GM21367 (cell line): Measurements from ENCODE around the gene WDR43.

ENCODE experiments used
- ATAC-seq: cut with Tn5 transposase; IDR thresholded peaks from one replicate; pipeline ENCODE4 v1.9.1; 2021; ENCODE audit not compliant: unreplicated experiment

The WDR43 gene

DNA sequence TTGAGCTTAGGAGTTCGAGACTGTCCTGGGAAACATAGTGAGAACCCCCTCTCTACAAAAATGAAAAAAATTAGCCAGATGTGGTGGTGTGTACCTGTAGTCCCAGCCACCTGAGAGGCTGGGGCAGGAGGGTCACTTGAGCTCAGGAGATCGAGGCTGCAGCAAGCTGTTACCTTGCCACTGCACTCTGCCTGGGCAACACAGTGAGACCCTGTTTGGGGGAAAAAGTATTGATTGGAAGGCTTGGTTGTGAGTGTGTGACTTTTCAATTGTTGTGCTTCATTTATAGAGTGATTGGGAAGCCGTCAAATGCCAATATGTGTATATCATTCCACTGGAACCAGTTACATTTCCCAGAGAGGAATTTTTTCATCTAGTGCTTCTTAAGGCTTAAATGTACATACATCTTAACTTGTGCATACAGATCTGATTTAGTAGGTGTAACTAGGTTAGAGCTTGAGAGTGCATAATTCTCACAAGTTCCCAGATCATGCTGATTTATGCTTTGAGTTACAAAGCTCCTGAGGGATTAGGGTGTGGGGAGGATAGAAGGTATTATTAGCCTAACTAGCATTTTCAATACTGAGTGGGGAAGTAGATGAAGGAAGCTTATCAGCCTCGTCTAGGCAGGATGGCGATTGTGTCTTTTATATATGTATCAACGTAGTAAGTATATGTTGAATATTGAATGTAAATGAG lies 15.3 kb downstream of the WDR43 start:
- ATAC-seq, result no peak

DNA sequence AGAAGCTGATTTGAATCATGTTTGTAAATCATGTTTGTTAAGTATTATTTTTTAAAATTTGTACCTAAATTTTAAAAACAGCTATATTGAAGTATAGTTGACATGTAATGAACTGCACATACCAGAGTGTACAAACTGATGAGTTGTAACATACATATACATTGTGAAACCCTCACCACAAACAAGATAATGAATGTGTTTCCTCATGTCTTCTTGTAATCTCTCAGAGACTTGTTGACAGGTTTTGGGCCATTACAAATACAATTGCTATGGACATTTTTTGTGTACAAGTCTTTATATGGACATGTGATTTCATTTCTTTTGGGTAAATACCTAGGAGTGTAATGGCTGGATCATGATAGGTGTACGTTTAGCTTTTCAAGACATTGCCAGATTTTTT lies 21.5 kb downstream of the WDR43 start:
- no peak for ATAC-seq

DNA sequence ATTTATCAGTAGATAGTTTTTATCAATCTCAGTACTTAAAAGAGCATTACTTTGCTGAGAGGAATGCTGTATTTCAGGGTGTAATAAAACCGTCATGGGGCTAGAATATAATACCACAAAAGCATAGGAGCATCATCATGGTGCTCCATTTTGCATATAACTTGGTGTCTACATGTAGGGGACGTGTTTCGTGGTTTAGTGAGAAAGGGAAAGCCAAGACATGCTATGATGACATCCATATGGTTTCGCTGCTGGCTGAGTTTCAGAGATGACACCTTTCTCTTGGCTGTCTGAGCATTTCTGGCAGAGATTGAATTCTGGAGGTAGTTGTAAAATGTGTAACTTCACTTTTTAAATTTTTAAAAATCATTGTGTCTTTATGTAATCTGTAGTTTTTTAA lies 32.4 kb downstream of the WDR43 start:
- ATAC-seq, result no peak

DNA sequence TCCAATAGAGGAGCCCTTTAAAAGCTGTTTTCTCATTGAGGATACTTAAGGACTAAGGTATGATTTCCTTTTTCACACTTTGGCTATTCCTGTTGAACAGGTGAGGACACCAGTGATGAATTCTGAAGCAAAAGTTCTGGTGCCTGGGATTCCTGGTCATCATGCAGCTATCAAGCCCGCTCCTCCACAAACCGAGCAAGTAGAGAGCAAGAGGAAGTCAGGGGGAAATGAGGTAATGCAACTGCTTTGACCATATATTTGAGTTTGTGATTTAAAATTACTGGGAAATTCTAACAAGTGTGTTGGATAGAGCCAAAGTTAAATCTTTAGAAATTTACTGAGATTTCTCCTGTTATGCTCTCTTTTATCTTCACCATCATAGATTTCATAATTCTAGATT lies 33.0 kb downstream of the WDR43 start:
- ATAC-seq, result no peak

DNA sequence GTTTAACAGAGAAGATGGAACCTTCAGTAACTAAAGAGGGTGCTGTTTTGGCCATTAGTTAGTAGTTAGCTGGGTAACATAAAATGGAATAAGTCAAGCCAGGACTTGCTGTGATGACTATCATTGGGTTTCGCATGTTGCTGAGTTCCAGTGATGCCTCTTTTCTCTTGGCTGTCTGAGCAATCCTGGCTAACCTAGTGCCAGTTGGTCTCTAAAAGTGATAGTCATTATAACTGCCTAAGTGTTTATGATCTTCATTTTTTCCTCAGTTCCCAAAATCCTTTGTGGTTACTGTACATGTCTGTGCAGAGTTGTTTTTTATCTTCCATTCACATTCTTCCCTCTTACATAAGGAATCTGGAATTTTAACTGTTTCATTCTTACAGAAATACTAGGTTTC lies 33.4 kb downstream of the WDR43 start:
- ATAC-seq, result no peak

DNA sequence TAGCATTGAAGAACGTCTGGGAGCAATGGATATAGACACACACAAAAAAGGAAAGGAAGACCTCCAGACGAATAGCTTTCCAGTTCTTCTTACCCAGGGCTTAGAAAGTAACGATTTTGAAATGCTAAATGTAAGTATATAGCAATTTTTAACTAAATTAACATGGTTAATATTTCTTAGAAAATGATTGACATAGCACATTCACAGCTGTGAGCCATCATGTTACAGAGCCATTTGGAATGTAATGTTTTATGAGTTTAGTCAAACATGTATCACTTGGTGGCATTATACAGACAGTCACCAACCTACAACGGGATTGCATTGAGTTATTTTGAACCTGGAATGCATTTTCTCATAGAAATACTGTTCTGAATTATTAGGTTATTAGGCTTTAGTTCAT lies 35.1 kb downstream of the WDR43 start:
- ATAC-seq, result no peak

DNA sequence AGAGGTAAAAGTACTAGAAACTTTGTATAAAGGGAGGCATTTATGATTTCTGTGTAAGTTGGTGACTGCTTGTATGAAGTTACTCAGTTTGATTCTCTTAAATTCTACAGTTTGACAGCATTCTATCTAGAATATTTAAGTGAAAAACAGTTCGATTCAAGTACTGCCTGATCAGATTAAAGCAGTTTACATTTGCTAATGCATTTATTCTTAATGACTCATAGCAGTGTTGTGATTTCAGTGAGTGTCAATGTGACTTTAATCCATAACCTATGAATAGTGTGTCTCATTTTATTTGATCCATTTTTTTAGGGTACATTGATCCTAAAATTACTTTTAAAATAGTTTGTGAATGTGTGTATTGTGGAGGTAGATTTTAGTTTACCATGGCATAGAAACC lies 35.7 kb downstream of the WDR43 start:
- no peak for ATAC-seq

DNA sequence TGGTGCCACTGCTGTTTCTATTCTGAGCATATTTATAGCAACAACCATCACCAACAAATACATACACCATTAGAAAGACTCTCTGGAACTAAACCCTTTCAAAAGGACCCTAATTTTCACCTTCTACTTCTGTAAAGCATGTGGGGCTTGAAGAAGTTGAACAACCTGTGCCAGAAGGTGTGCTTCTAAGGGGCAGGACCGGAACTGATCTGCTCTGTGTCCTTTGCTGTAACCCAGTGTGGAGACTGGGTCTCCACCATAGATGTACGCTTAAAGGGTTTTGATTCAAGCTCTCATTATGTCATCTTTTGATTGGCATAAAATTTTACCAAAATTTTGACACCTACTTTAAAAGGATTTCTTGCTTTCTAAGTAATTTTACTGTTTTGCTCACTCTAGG lies 40.3 kb downstream of the WDR43 start:
- ATAC-seq, result no peak

DNA sequence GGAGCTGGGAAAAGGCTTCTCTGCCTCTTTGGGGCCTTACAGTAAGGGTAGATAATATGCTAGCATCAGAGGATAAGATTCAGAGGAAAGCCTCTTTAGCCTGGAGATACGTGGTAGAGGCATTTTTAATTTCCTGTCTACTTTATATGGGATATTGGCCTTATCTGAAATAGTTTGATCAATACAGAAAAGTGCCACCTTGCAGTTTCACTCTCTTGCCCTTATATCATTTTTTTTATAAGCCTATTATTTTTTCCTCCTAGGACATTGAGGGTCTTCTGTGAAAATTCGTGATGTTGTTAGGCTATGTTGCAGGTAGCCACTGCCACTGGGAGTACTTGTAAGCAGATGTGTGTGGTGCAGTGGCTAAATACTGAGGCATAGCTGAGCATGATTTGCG lies 46.5 kb downstream of the WDR43 start:
- no peak for ATAC-seq

DNA sequence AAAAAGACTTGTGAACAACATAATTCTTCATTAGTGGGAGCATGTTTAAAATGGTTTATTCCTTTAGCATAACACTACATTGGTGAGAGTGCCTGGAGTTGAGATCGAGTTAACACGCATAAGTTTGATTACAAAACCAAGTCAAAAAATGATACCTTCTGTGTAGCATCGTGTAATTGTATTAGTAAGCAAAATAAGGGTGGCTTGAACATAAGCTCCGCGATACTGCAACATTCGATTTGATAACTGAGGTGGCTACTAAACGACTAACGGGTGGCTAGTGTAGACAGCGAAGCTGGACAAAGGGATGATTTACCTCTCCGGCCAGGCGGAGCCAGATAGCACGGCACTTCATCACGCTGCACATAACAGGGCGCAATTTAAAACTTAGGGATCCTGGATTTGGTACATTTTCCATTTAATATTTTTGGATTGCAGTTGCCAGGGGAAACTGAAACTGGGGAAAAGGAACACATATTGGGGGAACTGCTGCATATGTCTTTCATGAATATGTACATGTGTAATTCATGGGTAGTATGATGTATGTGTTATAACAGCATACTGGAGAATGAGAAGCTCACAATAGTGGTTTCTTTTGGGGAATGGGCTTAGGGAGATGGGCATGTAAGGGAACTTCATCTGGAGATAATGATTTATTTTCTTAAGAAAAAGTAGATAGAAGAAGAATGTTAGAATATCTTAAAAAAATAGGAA lies 50.2 kb downstream of the WDR43 start:
- ATAC-seq, result no peak

DNA sequence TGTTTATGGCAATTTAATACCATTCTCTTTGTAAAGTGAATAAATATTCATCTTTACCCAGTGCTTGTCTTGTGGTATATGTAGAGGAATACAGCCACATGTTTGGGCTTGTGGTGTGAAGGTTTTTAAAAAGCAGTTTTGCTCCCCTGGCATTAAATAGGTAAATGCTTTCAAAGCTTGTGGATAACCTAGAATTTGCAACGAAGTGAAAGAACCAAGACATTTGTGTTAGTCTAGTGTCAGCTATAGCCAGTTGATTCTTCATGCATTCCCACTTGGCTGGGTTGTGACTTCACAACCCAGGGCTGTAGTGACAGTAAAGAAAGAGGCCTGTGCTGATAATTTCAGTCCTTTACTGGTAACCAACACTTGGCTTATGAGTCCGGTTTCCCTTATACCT lies 53.7 kb downstream of the WDR43 start:
- ATAC-seq, result no peak

DNA sequence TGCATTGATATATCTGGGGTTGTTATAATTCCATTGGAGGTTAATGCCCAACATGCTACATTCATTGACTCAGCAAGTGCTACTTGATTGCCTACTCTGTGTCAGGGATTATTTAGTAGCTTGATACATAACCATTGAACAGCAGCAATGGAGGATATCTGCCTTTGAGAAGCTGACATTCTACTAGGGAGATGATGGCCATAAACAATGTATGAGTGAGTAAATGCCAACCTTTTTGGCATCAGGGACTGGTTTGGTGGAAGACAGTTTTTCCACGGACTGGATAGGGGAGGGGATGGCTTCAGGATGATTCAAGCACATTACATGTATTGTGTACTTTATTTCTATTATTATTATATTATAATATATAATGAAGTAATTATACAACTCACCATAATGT lies 54.7 kb downstream of the WDR43 start:
- no peak for ATAC-seq

DNA sequence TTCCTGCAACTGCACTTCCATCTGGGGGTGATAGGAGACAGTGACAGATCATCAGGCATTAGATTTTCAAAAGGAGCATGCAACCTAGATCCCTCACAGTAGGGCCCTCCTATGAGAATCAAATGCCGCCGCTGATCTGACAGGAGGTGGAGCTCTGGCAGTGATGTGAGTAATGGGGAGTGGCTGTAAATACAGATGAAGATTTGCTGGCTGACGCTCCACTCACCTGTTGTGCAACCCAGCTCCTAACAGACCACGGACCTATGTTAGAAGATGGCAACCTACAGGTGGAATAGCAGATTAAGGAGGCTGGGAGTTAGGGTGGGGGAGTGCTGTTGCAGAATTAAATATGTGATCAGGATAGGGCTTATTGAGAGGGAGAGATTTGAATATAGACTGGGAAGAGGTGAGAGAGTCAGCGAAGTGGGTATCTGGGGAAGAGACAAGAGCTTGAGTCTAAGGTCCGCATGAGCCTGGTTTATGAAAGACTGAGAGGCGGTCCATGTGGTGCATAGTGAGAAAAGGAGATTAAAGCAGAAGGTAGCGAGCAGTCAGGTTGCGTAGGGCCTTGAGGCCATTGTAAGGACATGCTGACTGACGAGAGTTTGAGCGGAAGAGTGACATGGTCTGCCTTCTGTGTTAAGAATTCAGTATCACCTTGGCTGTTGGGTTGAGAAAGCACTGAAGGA lies 55.3 kb downstream of the WDR43 start:
- ATAC-seq, result no peak

DNA sequence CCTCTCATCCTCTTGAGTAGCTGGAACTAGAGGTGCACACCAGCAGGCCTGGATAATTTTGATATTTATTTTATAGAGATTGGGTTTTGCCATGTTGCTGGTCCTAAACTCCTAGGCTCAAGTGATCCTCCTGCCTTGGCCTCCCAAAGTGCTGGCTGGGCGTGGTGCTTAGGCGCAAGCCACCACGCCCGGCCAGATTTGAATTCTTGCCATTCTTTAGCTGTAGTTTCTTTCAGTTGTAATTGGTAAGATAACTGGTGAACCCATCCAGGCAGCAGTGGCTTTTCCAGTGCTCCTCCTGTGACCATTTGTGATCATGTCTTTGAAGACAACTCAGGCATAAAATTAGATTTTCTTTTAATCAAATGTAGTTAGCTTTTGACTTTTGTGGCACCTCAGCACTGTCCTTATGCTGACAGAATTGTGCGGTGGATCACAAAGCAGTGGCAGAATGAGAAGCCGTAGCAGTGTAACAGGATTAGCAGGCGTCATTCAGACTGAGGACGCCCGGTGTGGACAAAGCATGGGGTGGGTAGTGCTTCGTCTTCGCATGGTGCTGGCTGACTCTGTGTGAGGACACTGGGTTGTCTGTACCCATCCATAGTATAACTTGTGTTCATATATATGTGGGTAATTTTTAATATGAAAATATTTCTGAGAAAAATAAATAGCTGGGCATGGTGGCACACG lies 56.6 kb downstream of the WDR43 start:
- no peak for ATAC-seq

DNA sequence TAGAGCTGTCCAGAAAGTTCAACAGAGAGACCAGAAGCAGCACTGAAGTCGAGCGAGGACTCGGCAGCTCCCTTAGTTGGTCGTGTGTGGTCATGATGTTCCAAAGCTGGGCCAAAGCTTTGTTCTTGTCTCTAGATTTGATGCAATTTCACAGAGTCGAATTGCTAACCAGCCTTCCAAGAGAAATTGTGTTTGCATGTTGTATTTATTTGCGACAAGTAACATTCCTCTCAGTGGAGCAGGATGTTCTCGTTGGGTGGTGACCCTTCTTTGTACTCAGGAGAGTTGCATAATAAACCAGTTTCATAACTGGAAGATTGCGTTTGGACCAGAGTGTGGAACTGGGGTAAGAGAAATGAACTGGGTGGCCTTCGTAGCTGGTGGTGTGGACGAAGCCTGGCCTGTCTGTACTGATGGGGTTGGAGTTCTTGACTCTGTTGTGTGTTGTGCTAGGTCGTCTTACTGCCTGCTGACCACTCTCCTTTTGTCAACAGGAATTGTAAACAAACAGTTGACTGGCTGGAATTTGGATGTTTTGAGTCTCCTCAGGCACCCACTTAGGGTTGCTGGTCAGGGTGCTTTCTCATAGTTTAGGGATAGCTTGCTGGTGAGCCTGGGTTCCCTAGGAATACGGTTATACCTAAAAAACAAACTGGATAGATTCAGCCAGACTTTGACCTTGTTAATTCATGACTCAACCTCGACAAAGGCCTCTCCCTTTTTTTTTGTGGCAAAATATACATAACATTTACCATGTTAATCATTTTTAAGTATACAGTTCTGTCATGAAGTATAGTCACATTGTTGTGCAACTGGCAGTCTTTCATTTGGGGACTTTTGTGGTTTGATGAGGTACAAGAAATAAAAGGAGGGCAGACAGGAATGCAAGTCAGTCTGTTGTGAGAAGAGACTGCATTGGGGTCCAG lies 57.7 kb downstream of the WDR43 start:
- no peak for ATAC-seq

DNA sequence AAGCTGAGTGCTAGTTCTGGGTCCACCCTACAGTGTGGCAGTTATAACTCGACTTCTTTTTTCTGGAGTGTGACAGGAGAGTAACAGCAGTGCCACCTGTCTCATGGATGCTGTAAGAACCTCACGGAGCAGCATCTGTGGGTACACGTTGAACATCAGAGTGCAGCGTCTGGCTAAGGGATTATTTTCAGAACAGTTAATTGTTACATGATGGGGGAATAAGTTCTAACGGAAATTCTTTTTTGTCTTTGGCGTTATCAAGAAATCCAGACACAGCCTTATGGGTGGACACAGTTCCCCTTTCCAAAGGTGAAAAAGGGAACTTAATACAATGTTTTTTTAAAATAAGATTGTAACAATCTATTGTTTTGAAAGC lies 58.4 kb downstream of the WDR43 start:
- no peak for ATAC-seq

DNA sequence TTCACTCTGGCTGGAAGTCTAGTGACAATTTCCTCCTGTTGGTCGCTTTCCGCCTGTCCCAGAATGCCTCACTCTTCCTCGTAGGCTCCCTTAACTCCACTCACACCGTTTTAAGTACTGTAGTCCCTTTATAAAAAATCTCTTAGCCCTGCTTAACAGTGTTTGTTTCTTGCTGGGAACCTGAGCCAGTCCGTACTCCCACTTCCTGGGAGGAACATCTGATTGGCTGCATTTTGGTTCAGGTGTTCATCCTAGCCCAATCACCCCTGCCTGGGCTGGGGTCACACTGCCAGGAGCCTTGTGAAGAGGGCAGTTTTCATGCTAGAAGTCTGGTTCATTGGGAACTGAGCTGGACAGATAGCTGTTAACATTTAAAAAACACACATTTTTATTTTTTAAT lies 61.0 kb downstream of the WDR43 start:
- ATAC-seq, result no peak

DNA sequence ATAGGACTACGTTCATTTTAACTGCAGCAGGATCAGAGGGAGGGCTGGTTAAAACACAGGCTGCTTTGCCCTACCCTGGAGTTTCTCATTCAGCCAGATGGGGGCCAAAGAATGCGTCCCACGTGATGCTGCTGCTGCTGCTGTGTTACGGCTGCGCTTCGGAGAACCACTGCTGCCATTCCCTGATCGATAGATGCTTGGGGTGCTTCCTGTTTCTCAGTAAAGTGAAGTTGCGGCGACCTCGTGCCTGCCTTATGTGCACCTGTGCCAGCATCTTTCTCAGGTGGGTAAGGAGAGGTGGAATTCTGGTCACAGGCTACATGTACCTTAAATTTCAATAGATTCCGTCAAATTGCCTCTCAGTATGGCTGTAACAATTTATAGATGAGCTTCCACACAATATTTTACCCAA lies 62.0 kb downstream of the WDR43 start:
- no peak for ATAC-seq

DNA sequence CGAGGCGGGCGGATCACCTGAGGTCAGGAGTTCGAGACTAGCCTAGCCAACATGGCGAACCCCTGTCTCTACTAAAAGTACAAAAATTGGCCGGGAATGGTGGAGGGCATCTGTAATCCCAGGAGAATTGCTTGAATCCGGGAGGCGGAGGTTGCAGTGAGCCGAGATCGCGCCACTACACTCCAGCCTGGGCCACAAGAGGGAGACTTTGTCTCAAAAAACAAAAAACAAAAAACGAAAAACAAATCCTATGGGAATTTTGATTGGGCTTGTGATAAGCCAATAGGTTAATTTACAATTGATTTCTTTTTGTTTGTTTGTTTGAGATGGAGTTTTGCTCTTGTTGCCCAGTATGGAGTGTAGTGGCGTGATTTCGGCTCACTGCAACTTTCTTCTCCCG lies 62.4 kb downstream of the WDR43 start:
- no peak for ATAC-seq

DNA sequence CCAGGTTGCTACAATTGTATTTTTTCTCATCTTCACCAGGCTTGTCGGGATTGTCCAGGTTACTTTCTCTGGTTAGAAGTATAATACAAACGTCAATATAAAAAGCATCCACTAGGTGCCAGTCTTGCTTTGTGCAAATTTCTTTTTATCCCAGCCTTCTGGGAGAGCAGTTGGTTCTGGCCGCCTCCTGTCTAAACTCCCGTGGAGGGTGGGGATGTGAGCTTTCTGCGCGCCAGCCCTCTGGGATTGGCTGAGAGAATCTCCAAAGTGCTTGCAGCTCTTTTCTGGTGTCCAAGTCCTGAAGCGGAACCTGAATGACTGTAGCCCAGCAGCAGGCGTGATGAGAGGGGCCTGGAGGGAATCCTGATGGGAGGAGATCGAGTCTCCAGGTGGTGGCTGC lies 64.2 kb downstream of the WDR43 start:
- ATAC-seq, result no peak

DNA sequence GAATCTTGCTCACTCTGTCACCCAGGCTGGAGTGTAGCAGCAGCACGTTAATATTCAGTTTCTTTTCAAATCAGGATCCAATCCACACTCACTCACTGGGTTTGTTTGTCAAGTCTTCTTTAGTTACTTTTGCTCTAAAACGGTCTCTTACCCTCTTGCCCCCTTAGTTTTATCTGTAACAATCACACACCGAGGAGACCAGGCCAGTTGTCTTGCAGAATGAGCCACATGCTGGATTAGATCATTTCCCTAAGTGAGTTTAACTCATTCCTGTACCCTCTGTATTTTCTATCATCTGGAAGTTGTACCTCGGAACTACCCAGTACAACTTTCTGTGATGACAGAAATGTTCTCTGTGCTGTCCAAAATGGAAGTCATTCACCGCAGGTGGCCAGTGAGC lies 65.9 kb downstream of the WDR43 start:
- no peak for ATAC-seq
